ENCODE measurements around the gene FBXW4.

DNA sequence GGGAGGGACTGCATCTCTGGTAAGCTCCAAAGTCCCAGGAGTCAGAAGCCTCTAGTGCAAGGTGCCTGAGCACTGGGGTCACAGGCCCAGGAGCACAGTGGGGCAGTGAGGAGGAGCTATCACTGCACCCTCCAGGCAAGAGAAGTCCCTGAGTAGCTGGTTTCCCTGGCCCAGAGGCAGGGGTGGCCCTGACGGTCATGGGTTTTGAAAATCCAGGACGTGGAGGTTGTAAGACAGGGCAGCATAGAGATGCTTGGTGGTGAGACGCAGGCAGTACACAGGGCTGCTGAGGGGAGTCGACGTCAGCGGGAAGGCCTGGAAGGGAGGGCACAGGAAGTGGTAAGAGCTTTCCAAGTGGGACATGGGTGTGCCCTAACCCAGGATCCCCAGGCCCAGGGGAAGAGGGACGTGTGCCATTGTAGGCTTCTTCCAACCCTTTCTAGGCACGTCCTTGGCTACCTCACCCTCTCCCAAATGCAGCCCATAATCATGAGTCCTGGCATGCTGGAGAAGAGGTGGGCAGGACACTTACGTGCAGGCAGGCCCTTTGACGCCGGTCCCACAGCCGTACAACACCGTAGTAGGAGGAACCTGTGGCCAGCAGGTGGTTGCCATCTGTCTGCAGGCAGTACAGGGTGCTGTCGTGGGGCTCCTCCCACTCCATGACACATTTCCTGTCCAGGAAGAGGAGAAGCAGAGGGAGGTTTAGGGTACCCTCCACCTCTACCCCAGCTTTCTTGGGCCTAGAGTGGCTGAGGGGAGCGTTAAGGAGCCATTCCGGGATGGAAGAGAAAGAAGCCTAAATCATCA, 83.7 kb downstream of the FBXW4 start:
- TF ChIP-seq POLR2A (IDR thresholded peaks at IDR 0.05) = no peak
- TF ChIP-seq, protein P1, sequence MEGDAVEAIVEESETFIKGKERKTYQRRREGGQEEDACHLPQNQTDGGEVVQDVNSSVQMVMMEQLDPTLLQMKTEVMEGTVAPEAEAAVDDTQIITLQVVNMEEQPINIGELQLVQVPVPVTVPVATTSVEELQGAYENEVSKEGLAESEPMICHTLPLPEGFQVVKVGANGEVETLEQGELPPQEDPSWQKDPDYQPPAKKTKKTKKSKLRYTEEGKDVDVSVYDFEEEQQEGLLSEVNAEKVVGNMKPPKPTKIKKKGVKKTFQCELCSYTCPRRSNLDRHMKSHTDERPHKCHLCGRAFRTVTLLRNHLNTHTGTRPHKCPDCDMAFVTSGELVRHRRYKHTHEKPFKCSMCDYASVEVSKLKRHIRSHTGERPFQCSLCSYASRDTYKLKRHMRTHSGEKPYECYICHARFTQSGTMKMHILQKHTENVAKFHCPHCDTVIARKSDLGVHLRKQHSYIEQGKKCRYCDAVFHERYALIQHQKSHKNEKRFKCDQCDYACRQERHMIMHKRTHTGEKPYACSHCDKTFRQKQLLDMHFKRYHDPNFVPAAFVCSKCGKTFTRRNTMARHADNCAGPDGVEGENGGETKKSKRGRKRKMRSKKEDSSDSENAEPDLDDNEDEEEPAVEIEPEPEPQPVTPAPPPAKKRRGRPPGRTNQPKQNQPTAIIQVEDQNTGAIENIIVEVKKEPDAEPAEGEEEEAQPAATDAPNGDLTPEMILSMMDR (IDR thresholded peaks at IDR 0.05) = no peak

Measured in right lobe of liver (tissue), 4 donors.